HG02623 (cell line): ENCODE measurements around the gene ZNF541.

Source experiments
- ATAC-seq: cut with Tn5 transposase; IDR thresholded peaks from one replicate; pipeline ENCODE4 v1.9.1; 2021; ENCODE audit warnings: moderate library complexity; ENCODE audit not compliant: unreplicated experiment

Gene ZNF541

DNA sequence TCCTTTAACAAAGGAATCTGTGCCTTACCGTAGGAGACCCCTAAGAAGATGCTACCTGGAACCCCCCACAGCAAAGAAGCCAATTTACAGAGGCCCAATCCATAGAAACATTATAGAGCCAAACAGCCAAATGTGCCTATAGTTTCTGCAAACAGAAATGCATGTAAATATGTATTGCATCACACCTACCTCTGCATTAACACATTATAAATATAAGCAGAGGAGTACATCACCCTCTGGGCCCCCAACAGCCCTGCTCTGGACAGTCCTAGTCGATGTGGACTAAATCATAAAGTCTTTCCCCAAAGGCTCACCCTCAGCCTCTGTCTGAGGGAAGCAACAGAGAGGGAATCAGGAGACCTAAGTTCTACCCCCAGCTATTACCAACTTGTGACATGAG is 25.7 kb downstream of the ZNF541 start:
- no peak for ATAC-seq

DNA sequence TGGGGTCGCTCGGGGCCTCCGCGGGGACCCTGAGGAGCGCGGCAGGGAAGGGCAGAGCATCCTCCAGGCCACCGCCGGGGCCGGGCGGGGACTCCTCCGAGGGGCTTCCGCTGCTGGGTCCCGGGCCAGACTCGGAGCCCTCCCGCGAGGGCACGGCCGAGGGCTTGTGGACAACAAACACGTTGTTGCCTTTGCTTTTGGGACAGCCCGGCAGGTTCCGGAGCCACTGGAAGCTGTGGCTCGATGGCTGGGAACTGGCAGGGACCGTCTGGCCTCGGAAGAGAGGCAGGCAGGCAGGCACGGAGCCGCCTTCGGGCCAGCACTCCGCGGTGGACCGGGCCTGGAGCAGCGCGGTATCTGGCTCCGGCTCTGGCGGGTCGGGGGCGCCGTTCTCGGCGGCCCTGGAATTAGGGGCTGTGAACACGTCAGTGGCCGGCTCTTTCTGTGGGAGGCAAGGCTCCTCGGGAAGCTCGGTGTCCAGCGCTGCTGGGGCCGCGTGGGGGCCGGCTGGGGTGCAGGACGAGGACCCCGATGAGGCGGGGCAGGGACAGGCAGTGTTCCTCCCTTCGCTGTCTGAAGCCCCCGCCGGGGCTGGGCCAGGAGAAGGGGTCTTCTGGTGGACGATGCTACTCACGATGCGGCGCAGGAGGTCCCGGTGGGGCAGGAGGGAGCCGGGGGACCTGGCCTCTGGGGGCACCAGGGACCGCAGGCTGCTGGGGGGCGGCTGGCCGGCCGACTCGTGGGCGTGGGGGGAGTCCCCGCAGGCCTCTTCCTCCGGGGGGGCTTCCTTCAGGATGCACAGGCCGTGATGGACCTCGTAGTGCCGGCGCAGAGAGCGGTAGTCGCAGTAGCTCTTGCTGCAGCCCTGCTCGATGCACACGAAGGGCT is 27.6 kb downstream of the ZNF541 start:
- ATAC-seq = no peak

DNA sequence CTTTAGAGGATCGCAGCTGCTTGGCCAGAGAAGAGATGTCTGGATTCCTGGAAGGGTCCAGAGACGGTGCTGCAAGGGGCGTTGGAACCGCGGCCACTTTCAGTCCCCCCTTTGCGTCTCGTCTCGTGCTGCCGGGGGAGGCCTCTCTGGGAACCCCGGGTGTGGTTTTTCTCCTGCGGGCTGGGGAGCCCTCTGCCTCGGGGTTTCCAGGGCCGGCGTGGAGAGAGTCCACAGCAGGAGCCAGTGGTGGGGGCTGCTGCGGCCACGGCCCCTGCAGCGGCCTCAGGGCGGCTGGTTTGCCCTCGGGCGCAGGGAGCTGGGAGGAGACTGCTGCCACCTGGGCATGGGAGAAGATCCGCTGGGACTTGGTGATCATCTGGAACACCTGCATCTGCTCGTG is 28.5 kb downstream of the ZNF541 start:
- ATAC-seq = no peak

DNA sequence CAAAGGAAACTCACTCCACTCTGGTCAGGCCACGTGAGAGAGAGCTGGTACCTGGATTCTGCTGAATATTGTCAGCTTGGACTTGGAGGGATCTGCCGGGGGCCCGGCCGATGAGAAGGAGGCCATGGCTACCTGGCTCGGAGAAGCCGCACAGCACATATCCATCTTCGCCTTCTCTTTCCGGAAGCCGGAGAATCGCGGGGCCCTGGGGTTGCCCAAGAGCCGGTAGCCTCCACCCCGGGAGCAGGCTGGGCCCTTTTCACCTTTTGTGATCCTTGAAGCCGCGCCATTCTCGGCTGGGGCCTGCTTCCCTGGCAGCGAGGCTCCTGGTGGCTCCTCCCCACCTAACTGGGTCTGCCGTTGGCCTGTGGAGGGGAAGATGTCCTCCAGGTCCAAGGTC is 28.9 kb downstream of the ZNF541 start:
- no peak for ATAC-seq

DNA sequence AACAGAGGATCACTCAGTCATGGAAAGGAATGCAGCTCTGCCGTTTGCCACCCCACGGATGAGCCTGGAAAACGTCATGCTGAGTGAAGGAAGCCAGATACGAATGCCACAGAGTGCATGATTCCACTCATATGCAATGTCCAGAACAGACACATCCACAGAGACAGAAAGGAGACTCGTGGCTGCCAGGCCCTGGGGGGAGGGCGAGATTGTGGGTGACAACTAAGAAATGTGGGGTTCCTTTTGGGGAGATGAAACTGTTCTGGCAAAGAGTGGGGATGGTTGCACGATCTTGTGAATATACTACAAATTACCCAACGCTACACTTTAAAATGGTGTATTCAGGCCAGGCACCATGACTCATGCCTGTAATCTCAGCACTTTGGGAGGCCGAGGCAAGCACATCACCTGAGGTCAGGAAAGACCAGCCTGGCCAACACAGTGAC is 30.9 kb downstream of the ZNF541 start:
- no peak for ATAC-seq

DNA sequence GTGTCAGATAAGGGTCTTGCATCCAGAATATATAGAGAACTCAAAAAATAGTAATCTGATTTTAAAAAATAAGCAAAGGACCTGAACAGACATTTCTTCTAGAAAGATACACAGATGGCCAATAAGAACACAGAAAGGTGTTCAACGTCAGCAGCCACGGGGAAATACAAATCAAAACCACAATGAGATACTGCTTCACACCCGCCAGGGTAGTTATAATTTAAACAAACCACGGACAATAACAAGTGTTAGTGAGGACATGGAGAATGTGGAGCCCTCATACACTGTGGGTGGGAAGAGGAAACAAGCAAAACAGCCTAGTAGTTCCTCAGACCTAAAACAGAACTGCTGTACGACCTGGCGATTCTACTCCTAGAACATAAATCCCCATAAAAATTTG is 31.4 kb downstream of the ZNF541 start:
- ATAC-seq = no peak

DNA sequence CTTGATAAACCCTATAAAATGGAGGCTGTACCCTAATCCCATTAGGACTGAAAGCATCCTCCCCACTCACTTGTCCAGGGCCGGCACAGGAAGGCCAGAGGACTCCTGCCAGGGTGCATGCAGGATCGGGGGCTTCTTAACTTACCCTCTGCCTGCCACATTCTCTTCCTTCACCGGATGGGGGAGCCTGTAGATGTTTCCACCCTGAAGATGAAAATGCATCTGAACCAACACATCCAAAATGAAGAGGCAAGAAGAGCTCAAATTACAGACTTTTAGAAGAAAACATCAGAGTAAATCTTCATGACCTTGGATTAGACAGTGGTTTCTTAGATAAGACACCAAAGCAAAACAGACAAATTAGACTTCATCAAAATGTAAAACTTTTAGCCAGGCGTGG is 32.2 kb downstream of the ZNF541 start:
- ATAC-seq = no peak

DNA sequence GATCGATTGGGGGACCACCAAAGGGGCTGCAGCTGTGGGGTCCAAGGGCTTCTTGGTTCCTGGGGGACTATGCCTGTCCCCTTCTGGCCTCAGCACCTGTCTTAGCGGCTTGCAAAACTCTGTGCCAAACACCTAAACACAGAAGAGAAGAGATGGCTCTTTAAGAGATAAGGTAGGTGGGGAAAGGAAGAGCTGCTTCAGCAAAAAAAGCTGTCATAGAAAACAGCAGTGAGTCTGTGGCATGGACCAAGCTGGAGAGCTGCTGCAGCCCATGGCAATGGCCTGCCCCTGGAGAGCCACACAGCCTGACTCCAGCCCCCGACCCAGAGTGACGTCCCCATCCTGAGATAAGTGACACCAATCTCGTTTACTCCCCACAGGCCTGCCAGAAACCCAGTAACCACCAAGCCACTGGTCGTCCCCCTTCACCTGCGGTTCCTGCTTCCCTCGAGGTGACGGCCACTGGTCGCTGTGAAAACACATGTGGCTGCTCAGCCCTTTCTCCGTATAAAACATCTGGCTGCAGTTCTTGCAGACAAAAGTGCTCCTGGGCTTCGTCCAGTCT is 33.1 kb downstream of the ZNF541 start:
- ATAC-seq = no peak

DNA sequence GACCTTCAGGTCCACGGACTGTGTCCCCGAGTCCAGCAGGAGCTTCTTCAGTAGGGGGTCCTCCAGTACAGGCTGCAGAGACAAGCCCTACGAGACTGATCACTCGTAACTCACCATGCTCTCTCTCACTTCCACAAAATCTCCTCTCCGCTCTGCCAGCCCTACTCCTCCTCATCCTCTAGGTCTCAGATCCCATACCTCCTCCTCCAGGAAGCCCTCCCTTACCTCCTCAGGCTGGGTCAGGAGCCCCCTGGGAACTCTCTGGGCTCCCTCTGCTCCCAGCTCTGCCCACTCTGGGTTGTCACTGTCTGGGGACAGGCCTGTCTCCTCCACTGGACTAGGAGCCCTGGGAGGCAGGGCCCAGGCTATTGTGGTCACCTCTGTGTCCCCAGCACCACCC is 34.1 kb downstream of the ZNF541 start:
- no peak for ATAC-seq

DNA sequence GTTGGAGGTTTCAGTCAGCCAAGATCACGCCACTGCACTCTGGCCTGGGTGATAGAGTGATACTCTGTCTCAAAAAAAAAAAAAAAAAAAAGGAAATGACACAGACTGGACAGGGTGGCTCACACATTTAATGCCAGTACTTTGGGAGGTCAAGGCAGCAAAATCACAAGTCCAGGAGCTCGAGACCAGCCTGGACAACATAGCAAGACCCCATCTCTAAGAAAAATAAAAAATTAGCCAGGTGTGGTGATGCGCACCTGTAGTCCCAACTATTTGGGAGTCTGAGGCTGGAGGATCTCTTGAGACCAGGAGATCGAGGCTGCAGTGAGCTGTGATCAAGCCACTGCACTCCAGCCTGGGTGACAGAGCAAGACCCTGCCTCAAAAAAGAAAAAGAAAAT is 35.5 kb downstream of the ZNF541 start:
- ATAC-seq = no peak

DNA sequence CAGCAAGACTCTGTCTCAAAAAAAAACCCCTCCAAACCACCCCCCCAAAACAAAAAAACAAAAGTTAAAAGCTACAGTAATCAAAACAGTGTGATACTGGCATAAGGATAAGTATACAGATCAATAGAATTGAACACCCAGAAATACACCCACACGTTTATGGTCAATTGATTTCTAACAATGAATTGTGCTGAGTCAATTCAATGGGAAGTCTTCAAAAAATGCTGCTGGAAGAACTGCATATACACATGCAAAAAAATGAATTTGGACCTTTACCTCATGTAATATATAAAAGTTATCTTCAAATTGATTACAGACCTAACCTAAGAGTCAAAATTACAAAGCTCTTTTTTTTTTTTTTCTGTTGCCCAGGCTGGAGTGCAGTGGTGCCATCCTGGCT is 38.3 kb downstream of the ZNF541 start:
- no peak for ATAC-seq

DNA sequence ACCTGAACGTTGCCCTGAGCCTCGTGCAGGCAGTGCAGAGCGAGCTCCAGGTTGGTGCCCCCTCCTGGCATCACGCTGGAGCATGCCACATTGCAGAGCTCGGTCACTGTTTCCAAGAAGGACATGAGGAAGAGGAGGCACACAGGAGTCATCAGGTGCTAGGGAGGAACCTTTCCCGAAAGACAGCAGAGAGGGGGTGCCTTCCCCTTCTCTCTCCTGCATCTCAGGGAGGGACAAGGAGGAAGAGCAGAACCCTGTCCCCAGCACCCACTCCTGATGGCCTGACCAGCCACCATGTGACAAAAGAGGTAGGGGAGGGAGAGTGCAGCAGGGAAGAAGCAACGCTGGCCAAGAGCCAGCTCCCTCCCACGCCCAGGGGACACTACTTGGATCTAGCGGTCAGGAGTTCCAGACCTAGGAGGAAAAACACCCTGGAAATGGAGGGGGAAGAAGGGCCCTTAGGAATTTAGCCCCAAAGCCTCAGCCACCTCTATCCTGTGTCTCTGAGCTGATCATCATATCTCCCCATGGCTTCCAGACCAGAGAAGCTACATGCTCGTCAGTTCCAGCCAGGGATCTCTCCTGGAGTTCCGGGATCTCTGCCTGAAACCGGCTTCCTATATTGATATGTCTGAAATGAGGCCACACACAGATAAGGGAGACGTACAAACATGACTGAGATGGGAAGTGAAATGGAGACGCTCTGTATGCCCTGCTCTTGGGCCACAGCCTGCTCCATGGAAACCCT is 41.1 kb downstream of the ZNF541 start:
- ATAC-seq = no peak

DNA sequence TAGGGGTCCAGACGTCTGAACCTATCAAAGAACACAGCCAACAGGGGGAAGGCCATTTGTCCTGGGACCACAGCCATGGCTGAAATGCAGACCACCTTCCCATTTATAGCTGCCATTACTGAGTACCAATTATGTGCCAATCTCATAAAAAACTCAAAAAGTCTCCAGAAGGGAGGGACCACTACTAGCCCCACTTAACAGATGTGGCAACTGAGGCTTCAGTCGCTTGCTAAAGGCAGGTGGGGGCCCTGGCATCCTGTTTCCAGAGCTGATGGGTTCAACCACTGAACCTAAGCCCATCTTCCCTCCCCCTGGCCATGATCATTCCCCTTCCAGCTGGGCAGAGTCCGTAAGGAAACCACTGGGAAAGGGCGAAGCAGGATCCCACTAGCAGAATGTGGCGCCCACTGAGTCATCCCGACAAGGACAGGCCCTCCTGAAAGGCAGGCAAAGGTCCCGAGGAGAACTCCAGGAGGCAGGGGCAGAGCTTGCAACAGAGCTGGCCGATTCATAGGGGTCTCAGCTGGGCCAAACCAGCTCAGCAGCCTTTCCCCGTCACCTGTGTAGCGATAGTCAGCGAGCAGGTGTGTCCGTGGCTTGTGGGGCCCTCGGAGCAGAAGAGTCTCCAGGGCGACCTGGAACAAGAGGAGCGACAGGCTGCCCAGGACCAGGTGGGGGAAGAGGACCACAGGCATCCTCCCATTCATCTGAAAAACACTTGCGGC is 43.8 kb downstream of the ZNF541 start:
- ATAC-seq = no peak

DNA sequence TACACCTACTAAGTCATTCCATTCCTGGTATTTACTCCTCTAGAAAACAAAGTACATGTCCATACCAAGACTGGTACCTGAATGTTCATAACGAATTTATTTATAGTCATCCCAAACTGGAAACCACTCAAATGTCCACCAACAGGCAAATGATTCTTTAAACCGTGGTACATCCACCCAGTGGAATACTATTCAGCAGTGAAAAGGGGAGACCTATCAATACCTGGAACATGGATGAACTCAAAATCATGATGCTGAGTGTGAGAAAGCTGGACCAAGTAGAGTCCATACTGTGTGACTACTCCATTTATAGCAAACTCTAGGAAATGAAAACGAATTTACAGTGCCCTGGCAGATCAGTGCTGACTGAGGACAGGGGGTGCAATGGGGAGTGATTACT is 46.1 kb downstream of the ZNF541 start:
- no peak for ATAC-seq

DNA sequence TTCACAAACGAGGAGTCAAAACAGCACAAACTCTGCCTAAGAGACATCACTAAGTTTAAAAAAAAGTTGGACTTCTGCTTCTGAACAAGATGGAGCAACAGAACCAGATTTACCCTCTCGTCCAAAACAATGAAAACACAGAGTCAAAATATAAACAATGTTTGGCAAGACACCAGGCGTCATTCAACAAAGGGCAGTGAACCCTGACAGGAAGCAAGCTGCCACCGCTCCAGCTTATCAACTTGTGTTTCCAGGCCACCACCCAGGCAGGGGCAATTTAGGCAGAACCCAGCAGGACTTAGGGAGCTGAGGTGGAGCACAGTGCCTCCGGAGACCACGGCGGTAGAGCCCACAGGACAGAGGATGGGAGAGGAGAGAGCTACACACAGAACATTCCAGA is 49.5 kb downstream of the ZNF541 start:
- ATAC-seq = no peak
